Renal pelvis (tissue), 12 donors: ENCODE results near the gene HS6ST2. TPM values are rescaled to one million over a fixed set of nuclear protein-coding genes. Genes with fewer than 3 reads are reported as not detected.
A peak's percentile ranks its signal among the peaks of the same experiment; 100 is the strongest.
"Not testable (repeated sequence)": the region's sequence is repeated elsewhere in the genome, so short reads cannot be mapped to it uniquely, and the experiment has no call there.

Experiments used
- DNase-seq: peaks from one replicate; pipeline ENCODE4 v3.0.0-alpha.2; 2013
- long read RNA-seq, 16 experiments: transcript quantifications; one replicate each; lab custom pipeline, GENCODE V29; 2026
- polyA plus RNA-seq, 3 donors: library from polyadenylated mRNA; unstranded; fragments of 120-200 nt; gene quantifications; one replicate each; pipeline ENCODE4 v1.2.1, GENCODE V29; 2013; ENCODE audit not compliant: insufficient read length in 3 of 3

The HS6ST2 gene
- 10 to 100 TPM; 21.0 to 22.3 (median 22.2) TPM for polyA plus RNA-seq
- long read RNA-seq, donor 1: 0 reads
- long read RNA-seq, donor 2, partial matches to known transcripts: 21 of 21 reads
- long read RNA-seq, donor 2, other reads (novel, unspliced or antisense): 0 of 21 reads
- long read RNA-seq, donor 3: 0 reads
- long read RNA-seq, donor 4: 0 reads
- long read RNA-seq, donor 5: 0 reads
- long read RNA-seq, donor 6: 0 reads
- long read RNA-seq, donor 7, partial matches to known transcripts: 10 of 10 reads
- long read RNA-seq, donor 7, other reads (novel, unspliced or antisense): 0 of 10 reads
- long read RNA-seq, donor 8: 0 reads
- long read RNA-seq, donor 9: 0 reads
- long read RNA-seq, donor 10: 0 reads
- long read RNA-seq, donor 11: 0 reads
- long read RNA-seq, donor 12: 0 reads
- long read RNA-seq, donor 13, partial matches to known transcripts: 31 of 31 reads
- long read RNA-seq, donor 13, other reads (novel, unspliced or antisense): 0 of 31 reads
- long read RNA-seq, donor 14, partial matches to known transcripts: 5 of 5 reads
- long read RNA-seq, donor 14, other reads (novel, unspliced or antisense): 0 of 5 reads
- long read RNA-seq, donor 15: 0 reads
- long read RNA-seq, donor 16, partial matches to known transcripts: 5 of 5 reads
- long read RNA-seq, donor 16, other reads (novel, unspliced or antisense): 0 of 5 reads

DNA sequence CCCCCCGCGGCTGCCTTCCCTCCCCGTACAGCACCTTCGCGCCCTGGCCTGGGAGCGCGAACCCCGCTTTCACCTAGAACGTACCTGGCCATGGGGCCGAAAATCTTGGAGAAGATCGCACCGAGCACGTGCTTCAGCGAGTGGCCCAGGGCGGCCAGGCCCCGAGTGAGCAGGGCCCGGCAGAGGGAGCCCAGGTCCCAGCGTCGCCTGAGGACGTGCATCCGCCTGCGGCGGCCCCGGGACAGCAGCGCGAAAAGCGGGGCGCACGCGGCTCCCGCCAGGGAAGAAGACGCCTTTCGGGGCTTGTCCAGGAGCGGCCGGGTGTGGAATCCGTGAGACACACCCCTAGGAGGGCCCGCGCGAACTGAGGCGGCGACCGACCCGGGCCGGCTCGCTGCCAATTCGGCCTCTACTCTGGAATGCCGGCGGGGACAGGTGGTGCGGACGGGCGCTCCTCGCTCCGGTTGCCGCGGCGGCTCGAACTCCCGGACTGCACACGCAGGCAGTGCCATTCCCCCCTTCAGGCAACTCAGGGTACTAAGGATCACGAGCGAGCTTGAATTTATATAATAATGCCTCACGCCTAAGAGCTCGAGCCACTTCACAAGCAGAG, at the start of gene HS6ST2:
Gene HS6ST2 (minus strand): TSS at position 539 of the 613 bp plus-strand sequence.
- no peak for DNase-seq

DNA sequence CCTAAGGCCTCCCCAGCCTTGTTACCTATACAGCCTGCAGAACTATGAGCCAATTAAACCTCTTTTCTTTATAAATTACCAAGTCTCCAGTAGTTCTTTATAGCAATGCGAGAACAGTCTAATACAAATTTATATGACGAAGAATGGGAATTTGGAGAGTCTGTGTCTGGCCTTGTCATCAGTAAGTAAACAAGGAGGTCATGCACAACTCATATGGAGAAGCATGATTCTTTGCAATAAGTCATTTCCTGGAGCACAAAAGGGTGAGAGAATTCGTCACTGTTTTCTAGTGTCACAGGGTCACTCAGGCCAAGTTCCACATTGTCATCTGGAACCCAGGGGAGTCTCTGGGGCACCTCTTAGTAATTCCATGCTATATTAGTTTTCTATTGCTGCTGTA, 49.0 kb upstream of the HS6ST2 start:
- DNase-seq: no peak

DNA sequence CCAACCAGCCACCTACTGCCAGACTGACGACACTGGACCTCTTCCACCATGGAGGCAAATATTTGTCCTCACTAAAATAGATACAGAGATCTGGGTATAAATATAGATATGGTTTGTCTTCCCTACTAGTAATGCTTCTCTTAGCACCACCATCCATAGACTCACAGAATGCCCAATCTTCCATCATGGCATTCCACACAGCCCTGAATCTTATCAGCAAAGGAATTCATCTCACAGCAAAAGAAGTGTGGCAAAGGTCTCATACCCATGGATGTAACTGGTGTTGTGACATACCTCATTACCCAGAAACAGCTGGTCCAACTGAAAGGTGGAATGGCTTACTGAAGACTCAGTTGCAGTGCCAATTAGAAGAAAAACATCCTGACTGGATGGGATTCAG, 47.2 kb upstream of the HS6ST2 start:
- DNase-seq: no peak

DNA sequence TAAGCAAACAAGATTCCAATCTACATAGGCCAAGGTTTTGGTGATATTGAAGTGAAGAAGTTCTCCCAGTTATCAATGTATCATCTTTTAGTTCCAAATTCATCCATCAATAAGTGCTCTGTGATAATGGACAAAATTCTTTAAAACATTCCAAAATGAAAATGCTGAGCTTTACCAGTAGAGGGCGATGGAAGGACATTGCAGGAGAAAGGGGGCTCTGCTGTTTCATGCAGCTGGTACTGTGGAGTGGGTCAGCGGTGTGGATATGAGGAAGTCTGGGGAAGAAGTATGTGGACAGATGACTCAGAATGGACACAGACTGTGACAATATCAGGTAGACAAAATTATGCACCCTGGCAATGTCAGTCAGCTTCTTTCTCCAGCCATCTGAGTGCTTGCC, 46.6 kb upstream of the HS6ST2 start:
- peak; percentile 15 for DNase-seq

DNA sequence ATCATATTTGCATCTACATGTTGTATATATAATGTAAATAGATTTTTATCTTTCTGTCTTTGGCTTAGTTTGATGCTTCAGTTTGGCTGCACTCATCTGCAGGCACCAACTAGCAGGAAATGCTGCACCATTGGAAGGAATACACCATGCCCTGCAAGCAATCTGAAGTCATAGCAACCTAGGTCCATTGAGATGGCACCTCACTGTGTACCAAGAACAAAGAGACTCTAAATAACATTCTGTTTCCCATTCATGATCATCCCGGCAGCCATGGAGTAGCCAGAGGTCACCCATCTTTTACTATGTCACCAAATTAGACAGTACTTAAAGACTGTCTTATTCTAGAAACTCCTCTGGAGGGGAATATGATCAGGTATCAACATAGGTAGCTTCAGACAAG, 40.8 kb upstream of the HS6ST2 start:
- DNase-seq: no peak

DNA sequence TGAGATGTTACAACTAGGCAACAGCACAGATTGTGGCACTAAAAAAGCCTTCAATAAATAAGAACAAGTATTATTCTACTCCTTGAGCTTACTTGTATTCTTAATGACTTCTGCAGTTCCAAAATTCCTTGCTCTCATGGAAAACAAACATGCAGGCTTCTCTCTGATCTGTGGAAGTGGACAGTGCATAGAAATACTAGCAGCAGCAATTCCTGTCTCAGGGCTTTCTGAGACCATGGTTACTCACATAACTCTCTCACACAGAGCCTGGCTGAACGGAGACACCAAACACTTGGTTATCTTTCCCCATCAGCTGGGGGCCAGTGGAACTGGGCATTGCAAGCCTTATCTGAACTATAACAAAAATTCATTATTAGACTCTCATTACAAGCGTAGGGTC, 32.4 kb upstream of the HS6ST2 start:
- DNase-seq: no peak

DNA sequence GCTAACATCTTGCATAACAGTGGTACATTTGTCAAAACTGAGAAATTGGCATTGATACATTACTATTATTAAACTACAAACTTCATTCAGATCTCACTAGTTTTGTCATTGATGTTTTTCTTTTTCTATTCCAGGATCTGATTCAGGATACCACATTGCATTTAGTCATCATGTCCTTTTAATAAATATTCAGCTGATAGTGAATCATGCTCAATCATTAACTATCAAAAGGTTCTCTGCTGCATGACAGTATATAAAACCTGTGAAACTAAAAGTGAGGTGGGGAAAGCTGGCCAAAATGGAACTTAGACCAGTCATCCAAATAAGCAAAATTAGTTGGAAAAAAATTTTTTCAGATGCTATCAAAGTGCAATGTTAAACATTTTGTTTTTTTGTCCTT, 28.1 kb upstream of the HS6ST2 start:
- DNase-seq: no peak

DNA sequence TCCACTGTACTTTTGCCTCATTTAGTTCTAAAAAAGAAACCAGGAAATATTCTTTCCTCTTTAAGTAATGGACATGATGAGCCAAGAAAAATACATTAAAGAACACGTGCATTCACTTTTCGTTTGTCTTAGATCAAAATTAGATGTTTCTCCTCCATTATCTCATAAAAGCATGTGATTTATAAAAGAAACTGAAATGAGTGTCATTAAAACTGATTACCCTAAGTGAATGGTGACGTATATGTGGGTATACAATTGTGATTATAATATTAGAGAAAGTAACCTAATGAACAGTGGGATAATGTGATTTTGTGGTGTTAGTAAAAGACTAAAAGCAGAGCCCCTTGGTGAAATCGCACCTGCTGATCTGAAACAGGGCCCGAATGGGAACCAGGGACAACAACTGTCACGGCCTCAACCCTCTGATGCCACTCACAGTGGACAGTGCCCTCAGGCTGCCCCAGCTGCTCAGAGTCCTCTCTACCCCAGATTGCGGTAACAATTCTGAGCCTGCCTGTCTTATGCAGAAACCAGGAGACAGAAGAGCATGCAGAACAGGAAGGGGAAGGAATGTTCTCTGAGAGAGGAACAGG, 25.7 kb upstream of the HS6ST2 start:
- DNase-seq: no peak

DNA sequence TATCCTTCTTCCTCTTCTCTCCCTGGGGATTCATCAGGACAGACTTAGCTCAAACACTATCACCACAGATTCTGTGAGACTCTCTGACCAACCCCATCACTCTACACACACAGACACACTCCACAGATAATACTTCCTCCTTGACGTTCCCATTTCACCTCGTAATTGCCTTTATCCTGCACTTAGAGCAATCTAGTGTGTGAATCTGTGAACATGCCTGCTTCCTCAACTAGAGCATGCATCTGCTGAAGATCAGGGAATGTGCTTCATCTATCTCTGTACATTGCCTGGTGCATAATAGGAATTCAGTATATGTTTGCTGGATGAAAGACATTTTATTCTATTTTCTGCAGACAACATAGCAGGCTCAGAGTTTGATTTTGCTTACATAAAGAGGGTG, 25.1 kb upstream of the HS6ST2 start:
- no peak for DNase-seq

DNA sequence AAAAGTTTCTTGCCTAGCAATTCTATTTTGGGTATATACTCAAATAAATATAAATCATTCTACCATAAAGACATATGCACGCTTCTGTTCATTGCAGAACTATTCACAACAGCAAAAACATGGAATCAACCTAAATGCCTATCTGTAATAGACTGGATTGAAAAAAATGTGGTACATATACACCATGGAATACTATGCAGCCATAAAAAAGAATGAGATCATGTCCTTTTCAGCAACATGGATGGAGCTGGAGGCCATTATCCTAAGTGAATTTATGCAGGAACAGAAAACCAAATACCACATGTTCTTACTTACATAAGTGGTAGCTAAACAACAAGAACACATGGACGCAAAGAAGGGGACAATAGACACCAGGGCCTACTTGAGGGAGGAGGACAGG, 21.6 kb upstream of the HS6ST2 start:
- not testable (repeated sequence) for DNase-seq

DNA sequence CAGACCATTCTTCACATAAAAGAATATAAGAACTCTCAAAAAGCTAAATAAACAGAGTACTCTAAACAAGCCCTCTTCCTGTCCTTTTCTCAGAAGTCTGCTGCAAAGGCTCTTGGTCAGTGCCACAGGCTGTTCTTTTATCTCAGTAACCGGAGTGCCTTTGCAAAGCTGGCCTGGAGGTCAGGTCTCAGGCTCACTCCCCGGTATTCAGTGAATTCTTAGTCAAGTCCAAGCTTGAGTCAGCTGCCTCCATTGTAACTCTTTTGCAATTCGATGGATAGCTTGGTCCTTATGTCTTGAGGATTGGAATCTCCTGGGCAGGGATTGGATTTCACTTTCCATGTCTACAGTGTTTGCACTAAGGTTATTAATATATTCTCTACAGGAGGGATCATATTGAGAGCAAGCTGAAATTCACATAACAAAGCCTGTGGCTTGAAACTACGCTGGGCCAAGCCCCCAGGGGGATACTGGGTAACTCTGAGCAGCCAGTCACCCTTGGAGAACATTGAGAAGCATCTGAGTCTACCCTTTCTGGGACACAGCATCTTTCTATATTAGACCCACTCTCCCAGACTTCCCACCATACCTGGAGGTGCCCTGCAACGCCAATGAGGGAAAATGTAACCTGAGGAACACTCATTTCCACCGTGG, 10.0 kb upstream of the HS6ST2 start:
- DNase-seq: no peak

DNA sequence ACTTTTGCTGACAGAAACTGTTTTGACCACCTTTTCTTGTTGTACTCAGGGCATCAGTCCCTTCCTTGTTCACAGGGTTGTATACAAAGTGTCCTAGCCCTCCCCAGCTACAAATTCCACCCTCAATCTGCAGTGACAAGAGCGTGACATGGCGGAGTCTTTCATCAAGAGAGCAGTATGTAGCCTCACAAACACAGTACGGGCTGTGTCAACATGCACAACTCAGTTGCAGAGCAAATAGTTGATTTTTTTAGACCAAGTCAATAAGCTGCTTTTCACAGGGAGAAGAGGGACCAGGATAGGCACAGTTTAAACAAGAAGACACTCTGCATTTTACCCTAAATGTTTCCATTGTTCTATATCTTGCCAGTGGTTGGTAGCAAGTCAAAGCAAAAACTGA, 8.6 kb upstream of the HS6ST2 start:
- no peak for DNase-seq

DNA sequence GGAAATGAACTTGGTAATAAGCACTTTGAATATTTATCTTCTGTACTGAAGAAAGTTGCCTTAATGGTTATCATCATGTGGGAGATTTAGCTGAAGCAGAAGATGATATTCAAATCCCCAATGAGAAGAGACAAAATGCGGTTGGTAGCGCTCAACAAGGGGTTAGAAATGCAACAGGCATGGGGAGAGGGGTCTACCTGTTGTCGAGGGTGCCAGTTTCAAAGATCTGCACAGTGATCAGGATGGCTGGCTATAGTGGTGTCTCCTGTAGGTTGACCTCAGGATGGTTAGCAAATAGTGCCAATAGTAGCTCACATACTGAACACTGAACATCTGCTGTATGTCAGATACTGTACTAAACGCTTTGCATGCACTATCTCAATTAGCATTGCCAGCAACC, 7.0 kb upstream of the HS6ST2 start:
- no peak for DNase-seq

DNA sequence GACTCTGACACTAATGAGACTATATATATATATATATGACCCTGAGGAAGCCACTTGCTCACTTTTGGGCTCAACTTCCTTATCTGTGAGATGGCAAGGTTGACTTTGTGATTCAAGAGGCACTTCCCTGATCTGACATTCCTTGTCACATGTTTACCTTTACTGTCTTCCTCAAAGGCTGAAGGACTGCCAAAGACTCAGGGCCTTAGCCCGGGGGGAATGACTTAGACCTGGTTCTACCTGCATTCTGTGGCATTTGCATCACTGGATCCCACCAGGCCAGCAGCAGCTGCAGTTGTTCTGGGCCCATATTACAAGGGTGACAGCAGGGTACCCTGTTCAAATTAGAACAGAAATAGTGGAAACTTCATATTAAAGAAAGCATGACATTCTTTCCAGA, 3.1 kb upstream of the HS6ST2 start:
- no peak for DNase-seq

DNA sequence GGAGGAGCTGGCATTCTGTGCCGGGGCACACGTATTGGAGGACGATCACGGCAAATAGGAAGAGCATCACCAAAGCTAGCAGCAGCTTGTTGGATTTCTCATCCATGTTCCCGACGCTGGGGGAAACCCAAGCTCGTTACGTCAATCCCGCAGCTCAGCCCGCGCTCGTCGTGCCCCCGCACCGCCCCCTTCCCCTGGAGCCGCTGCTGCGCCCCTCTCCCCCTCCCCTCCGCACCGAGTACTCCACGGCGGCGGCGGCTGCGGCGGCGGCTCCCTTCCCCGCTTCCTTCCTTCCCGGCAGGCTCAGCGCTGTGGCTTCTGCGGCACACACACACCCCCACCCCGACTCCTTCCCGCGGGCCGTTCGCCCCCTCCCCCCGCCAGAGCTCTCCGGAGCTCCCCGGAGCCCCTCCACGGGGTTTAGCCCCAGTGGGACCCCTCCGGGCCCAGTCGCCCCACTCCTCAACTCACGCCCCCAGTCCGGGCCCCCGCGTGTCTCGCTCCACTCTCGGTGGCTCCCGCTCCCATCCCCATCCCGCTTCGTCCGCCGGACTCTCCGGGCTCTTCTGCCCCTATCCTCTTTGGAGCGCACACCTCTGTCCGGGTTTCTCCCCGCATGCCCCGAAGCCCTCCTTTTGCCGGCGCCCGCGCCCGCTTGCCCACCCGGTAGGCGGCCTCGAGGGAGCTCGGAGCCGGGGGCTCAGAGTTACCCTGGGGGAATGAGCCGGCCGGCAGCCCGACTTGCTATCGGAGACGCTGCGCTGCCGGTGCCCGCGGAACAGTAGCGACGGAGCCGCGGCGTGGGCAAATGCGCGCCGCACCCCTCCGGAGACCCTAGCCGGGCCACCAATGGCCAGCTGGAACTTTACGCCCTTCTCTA, 978 bp downstream of the HS6ST2 start:
- DNase-seq: no peak

DNA sequence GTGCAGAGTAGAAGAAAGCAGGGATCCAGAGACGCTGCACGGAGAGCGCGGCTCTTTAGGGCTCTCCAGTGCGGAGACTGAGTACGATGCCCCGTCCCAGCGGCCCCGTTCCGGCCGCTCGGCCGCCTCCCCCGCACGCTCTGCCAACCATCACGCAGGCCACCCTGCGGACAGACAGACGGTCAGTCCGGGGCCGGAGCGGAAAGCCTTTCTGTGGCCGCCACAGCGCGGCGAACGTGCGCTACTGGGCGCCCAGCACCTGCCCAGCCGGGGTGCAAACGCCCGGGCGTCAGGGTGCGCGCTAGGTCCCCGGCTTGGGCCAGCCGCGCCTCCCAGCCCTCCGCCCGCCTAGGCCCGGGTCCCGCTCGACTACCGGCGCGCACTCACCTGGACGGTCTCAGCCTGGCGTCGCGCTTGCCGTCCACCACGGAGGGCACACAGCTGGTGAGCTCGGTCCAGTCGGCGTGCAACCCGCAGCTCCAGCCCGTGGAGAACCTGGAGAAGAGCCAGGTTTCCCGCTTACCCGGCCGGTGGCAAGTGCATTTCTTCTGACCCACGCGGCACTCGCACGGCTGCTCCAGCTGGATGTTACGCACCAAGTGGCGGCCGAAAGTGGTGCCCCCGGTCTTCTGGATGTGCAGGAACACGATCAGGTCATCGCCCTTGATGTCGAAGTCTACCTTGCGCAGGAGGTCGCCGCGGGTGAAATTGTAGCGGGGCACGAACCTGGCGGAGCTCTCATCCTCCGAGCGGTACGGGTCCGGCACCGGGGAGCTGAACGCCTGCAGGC, 1.8 kb downstream of the HS6ST2 start:
- no peak for DNase-seq

DNA sequence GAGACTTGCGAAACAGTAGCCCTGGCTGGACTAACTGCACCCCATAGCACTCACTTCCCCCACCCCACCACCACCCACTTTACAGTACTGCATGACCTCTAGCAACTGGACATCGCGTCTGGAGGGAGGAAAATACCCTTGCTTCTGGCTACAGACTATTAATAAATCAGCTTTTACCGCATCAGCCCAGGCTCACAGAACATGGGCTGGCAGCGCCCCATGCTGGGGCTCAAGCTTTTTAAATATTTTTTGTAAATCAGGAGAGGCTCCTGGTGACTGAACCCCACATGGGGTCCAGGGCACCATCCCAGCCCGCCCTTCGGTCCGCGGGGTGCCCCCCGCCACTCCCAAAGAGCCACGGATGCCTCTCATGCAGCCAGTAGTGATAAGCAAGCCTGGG, 2.7 kb downstream of the HS6ST2 start:
- no peak for DNase-seq

DNA sequence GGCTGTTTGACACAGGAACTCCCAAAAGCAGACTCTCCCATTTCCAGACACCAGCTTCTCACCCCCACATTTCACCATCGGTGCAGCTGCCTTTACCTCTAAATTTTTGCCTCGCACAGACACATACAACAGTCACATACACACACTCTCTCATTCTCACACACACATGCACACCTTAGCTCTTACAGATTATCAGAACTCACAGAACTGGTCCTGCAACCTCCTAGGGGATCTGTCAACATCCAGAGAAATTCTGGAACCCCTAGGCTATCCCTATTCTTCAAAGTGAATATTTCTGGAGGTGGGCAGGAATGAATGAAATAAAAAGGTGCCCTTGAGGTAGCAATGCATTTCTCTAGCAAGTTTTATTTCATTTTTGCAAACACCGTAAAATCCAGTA, 4.1 kb downstream of the HS6ST2 start:
- no peak for DNase-seq

DNA sequence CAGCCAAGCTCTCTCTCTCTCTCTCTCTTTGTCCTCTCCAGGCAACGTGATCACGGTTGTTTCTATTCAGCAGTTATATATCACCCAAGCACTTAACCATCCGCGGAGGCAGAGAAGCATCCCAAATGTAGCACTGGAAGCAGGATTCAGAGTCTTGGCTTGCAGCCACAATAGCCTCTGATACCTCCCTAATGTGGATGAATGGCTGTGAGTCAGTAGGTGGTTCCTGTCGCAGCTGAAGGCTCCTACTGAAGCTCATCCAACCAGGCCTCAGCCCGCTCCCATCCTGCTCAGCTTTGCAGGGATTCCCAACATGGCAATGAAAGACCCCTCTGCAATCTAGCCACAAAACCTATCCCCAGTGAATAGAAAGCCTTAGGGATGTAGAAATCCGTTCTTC, 5.1 kb downstream of the HS6ST2 start:
- no peak for DNase-seq

DNA sequence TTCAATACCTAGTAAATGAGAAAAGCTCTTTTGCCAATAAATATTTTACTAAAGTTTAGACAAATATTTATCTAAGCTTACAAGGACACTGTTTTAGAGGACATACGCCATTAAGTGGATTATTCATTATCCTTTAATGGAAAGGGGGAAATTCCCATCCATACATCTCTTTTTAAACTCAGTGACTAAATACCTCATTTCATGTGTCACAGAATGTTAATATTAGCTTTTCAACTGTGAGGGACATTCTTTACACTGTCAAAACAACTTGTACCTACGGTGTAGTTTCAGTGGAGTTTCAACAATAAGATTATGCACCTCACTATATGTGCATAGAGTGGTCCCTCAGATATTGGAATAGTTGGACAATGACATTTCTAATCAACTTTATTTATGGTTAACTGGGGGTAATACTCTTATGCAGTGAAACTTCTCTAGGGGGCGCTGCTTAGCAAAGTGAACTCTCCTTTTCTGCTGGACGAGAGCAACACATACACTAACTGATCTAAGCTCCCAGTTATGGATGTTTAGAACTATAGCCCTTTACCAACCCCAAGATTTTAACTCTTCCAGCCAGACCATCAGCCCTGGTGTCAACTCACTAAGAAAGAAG, 9.7 kb downstream of the HS6ST2 start:
- no peak for DNase-seq
